K562 (cell line): ENCODE measurements around the gene ZNF438. TPM values are rescaled to one million over a fixed set of nuclear protein-coding genes. Genes with fewer than 3 reads are reported as not detected.
A peak's percentile ranks its signal among the peaks of the same experiment; 100 is the strongest.

Experiments used
- ATAC-seq: fragments of 200-7000 bp; cut with Tn5 transposase; 3 replicates; pipeline ENCODE4 v1.9.1; 2020; ENCODE audit warnings: moderate library complexity
- BruUV-seq: library from RNA; stranded (reverse); fragments of 400-500 nt; replicated peaks from 2 replicates; lab custom pipeline; 2021; lab: Mats Ljungman, UMichigan
- CTCF ChIA-PET: fragments of 300-600 bp; formaldehyde crosslinking; extraction: SDS; loops from one replicate; lab custom pipeline; 2021; ENCODE audit warnings: low intra/inter-chr PET ratio; lab: Yijun Ruan, JAX
- POLR2A ChIA-PET: fragments of 300-600, 350-650 bp; sonication (Branson Sonifier 250); formaldehyde crosslinking; extraction: SDS; loops from one replicate; lab custom pipeline; 2021; ENCODE audit warnings: antibody characterized with exemption, inconsistent platforms; lab: Yijun Ruan, JAX
- DNase-seq, 4 experiments: peaks; one replicate each; pipeline versions ENCODE4 v3.0.0 to v3.0.0-alpha.2; 2011 to 2018; ENCODE audit warnings: low spot score in 3 of 4, mixed read lengths in 3 of 4; ENCODE audit errors: extremely low read depth in 1 of 4
- FAIRE-seq: peaks from 2 replicates; lab custom pipeline; 2011; peaks lifted over from hg19 to GRCh38; lab: Jason Lieb, UNC
- H2AFZ ChIP-seq: 2 replicates; pipeline ENCODE4 v1.6.0; 2011; ENCODE audit warnings: low read depth, low read length, control low read depth, inconsistent platforms
- H3K27ac ChIP-seq: fragments of 200-600 bp; 3 replicates; pipeline ENCODE4 v1.8.0; 2011; ENCODE audit warnings: low read depth, mild to moderate bottlenecking, control low read depth, inconsistent platforms, low read length, moderate library complexity, mixed read lengths; ENCODE audit errors: extremely low read depth
- H3K27me3 ChIP-seq, 2 experiments: fragments of 300-600 bp in 1 of 2; 2 replicates in 1 of 2; 3 replicates in 1 of 2; pipeline versions ENCODE4 v1.6.0 to v1.8.0; 2011; ENCODE audit warnings: inconsistent platforms in 2 of 2, low read length in 2 of 2, mild to moderate bottlenecking in 1 of 2, mixed read lengths in 1 of 2, moderate library complexity in 1 of 2; ENCODE audit not compliant: control insufficient read depth in 2 of 2, insufficient read depth in 2 of 2
- H3K36me3 ChIP-seq: fragments of 300-600 bp; 3 replicates; pipeline ENCODE4 v1.8.0; 2011; ENCODE audit warnings: mild to moderate bottlenecking, low read length, inconsistent platforms; ENCODE audit not compliant: control insufficient read depth, insufficient read depth
- H3K4me1 ChIP-seq, 2 experiments: fragments of 200-600 bp in 1 of 2; replicated peaks in 1 of 2; 2 replicates in 1 of 2; 3 replicates in 1 of 2; pipeline versions ENCODE4 v1.5.1 to v1.8.0; 2011; ENCODE audit warnings: inconsistent platforms in 2 of 2, low read length in 2 of 2, mild to moderate bottlenecking in 1 of 2, mixed read lengths in 1 of 2, moderate library complexity in 1 of 2; ENCODE audit not compliant: control insufficient read depth in 2 of 2, insufficient read depth in 2 of 2
- H3K4me2 ChIP-seq: 2 replicates; pipeline ENCODE4 v1.6.1; 2011; ENCODE audit warnings: low read length, control low read depth, inconsistent platforms, mixed read lengths; ENCODE audit not compliant: insufficient read depth
- H3K4me3 ChIP-seq: fragments of 200-600 bp; sonication (generic), shearing (Covaris generic); 2 replicates; pipeline ENCODE4 v1.5.1; 2016; ENCODE audit warnings: control low read depth, inconsistent platforms
- H3K79me2 ChIP-seq: fragments of 200-600 bp; 3 replicates; pipeline ENCODE4 v1.8.0; 2011; ENCODE audit warnings: low read length, inconsistent platforms; ENCODE audit not compliant: control insufficient read depth, insufficient read depth
- H3K9ac ChIP-seq, 2 experiments: 2 replicates each; pipeline versions ENCODE4 v1.6.0 to v1.6.1; 2011; ENCODE audit warnings: low read depth in 2 of 2, low read length in 2 of 2, control low read depth in 1 of 2, inconsistent platforms in 1 of 2, mild to moderate bottlenecking in 1 of 2, mixed read lengths in 1 of 2; ENCODE audit not compliant: insufficient read depth in 1 of 2
- H3K9me1 ChIP-seq: one replicate; pipeline ENCODE4 v1.6.0; 2011; ENCODE audit warnings: inconsistent platforms, mild to moderate bottlenecking, low read length, moderate library complexity; ENCODE audit not compliant: control insufficient read depth, insufficient read depth
- H3K9me3 ChIP-seq: replicated peaks from 2 replicates; pipeline ENCODE4 v1.5.1; 2011; ENCODE audit warnings: low read depth, low read length, inconsistent platforms; ENCODE audit not compliant: control insufficient read depth, insufficient read depth
- H4K20me1 ChIP-seq: replicated peaks from 2 replicates; pipeline ENCODE4 v1.6.1; 2011; ENCODE audit warnings: low read length, inconsistent platforms, mixed read lengths; ENCODE audit not compliant: control insufficient read depth, insufficient read depth
- NFIC ChIP-seq: fragments of 450-650 bp; IDR thresholded peaks from 2 replicates; pipeline ENCODE4 v1.6.1; 2017; ENCODE audit warnings: mild to moderate bottlenecking, inconsistent platforms
- PHF8 ChIP-seq: fragments of 200-600 bp; sonication (generic); IDR thresholded peaks from 2 replicates; pipeline ENCODE4 v1.6.1; 2012; ENCODE audit warnings: mixed run types, mild to moderate bottlenecking, inconsistent platforms, low read length, moderate library complexity, borderline replicate concordance
- RUNX1 ChIP-seq: sonication (generic); IDR thresholded peaks from 2 replicates; pipeline ENCODE4 v1.6.1; 2016; ENCODE audit warnings: antibody characterized with exemption, low read depth
- TEAD2 ChIP-seq: fragments of 450-650 bp; IDR thresholded peaks from 2 replicates; pipeline ENCODE4 v1.6.1; 2016; ENCODE audit warnings: missing genetic modification characterization, control low read depth, missing compliant biosample characterization
- WHSC1 ChIP-seq: IDR thresholded peaks from one replicate; pipeline ENCODE4 v1.6.1; 2012; ENCODE audit warnings: low read length, control low read depth, inconsistent platforms
- ZNF41 ChIP-seq: fragments of 250-450 bp; sonication (Bioruptor Pico); conservative IDR thresholded peaks from 2 replicates; pipeline ENCODE4 v1.4.0; 2020; ENCODE audit warnings: mild to moderate bottlenecking
- WGBS: fragments of 100-300 bp; shearing (Covaris generic); methylation state at CpG from one replicate; pipeline ENCODE4 v1.1.6; 2016; ENCODE audit warnings: low coverage, mixed read lengths; ENCODE audit not compliant: insufficient coverage; ENCODE audit errors: missing lambda C conversion rate; 5-methylcytosine and 5-hydroxymethylcytosine counted together
- in situ Hi-C: fragments of 300-500 bp; cut with MboI; formaldehyde crosslinking; loops from 4 replicates; pipeline ENCODE4 v1.15.0; 2018; ENCODE audit warnings: inconsistent platforms, mixed read lengths
- intact Hi-C: fragments of 100-400 bp; cut with micrococcal nuclease; formaldehyde crosslinking; loops from 2 replicates; pipeline ENCODE4 v1.14.2; 2022
- polyA plus RNA-seq, 8 experiments: library from polyadenylated mRNA; depleted of rRNA in 4 of 8; stranded (reverse) in 5 of 8; unstranded in 3 of 8; fragments of >200 nt; fragmentation: Nextera tagmentation in 2 of 8; fragmentation: Illumina TruSeq in 1 of 8; extraction: Ambion mirVana in 2 of 8; extraction: Trizol in 1 of 8; gene quantifications; 2 replicates each; pipeline versions ENCODE4 v1.2.1 to v1.2.3, GENCODE V29; 2011 to 2014; ENCODE audit warnings: inconsistent platforms in 1 of 8, missing spikeins in 1 of 8
- total RNA-seq, 7 experiments: library from RNA; depleted of rRNA in 6 of 7; stranded (reverse); fragments of >200 nt in 6 of 7; fragmentation: Illumina TruSeq in 2 of 7; extraction: Trizol in 2 of 7; gene quantifications; 2 replicates each; pipeline versions ENCODE4 v1.2.1 to v1.2.3, GENCODE V29; 2011 to 2021; ENCODE audit warnings: low replicate concordance in 1 of 7
- TF ChIP-seq, protein P1 (sequence below): fragments of 450-650 bp; formaldehyde crosslinking; IDR thresholded peaks from 2 replicates; pipeline ENCODE4 v1.4.0; 2020; ENCODE audit warnings: mild to moderate bottlenecking, mixed read lengths

The ZNF438 gene
- total and polyA plus RNA-seq, 9 of the 15 experiments (the other 6 are each of a cell fraction or from before 2014, with no cell fraction given) = 0.45 to 1.5 (median 0.91) TPM

- TF ChIP-seq ZNF41 (CRISPR knock-in tag) (no peak), WHSC1 (no peak), TEAD2 (no peak), PHF8 (no peak)
- TF ChIP-seq, protein P1, sequence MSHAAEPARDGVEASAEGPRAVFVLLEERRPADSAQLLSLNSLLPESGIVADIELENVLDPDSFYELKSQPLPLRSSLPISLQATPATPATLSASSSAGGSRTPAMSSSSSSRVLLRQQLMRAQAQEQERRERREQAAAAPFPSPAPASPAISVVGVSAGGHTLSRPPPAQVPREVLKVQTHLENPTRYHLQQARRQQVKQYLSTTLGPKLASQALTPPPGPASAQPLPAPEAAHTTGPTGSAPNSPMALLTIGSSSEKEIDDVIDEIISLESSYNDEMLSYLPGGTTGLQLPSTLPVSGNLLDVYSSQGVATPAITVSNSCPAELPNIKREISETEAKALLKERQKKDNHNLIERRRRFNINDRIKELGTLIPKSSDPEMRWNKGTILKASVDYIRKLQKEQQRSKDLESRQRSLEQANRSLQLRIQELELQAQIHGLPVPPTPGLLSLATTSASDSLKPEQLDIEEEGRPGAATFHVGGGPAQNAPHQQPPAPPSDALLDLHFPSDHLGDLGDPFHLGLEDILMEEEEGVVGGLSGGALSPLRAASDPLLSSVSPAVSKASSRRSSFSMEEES (CRISPR knock-in tag) = no peak
These were observed 220.2 kb downstream of the ZNF438 start (continued) for GRCh38 chr10:30811276-30812017.

DNA sequence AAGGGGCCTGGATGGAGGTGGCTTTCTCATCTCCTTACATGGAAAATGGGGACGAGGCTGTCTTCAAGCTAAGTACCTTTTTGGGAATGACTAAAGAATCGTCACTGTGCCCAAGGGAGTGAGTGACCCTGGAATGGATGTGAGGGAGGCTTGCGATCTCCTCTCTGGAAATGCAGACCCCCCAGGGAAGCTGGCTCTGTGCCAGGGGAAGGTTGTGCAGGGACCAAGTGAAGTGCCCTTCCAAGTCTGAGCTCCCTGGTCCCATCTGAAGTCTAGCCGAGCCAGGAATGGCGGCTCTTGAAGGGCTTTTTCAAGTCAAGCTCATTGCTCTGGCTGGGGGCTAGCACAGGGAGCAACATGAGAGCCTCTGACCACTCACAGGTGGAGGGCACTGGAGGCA is 221.2 kb downstream of the ZNF438 start:
- no peak for FAIRE-seq
- no TSS peak for BruUV-seq
- intact Hi-C loops (no loop called here), in situ Hi-C loops (no loop called here)
- DNase-seq = no peak
- ChIA-PET CTCF (no interaction called here), POLR2A (interaction anchor here (0.6 to 0.7 kb wide), 2 partner anchors 38 to 901 kb away, joined by 3 to 4 read pairs; no protein-coding TSS in a partner anchor)
- Histone ChIP-seq H3K79me2 (no peaks in the 10 kb centered on the region), H3K9ac (no peak overlapping the region), H4K20me1 (no peaks in the 10 kb centered on the region; the same call in 1 of the 2 replicates), H2AFZ (no peak overlapping the region)
- WGBS = 3% methylated on average over 5 of the region's 5 CpGs
- TF ChIP-seq NFIC (peak; percentile 66), RUNX1 (no peak)
- TF ChIP-seq, all 486 proteins: peak for 1
- Histone ChIP-seq H3K27me3 (peaks cover 12 to 50% of the 10 kb centered on the region in 2 experiments), H3K4me2 (no peak overlapping the region), H3K36me3 (no peaks in the 10 kb centered on the region), H3K4me1 (no peaks in the 10 kb centered on the region), H3K9me3 (no peaks in the 10 kb centered on the region), H3K27ac (no peak overlapping the region), H3K9me1 (no peaks in the 10 kb centered on the region), H3K4me3 (no peak overlapping the region)
- ATAC-seq = no peak
